HG03378 (cell line): ENCODE results near the gene INSR.

ENCODE experiments used
- ATAC-seq: cut with Tn5 transposase; IDR thresholded peaks from one replicate; pipeline ENCODE4 v1.9.1; 2021; ENCODE audit warnings: mild to moderate bottlenecking, moderate library complexity; ENCODE audit not compliant: unreplicated experiment

Gene INSR

GRCh38 chr19:7063339-7063738 lies 230.9 kb downstream of the INSR start:
- no peak for ATAC-seq
